CD4-positive, CD25-positive, alpha-beta regulatory T cell (primary cell): ENCODE data around the gene PIEZO1. TPM values are rescaled to one million over a fixed set of nuclear protein-coding genes. Genes with fewer than 3 reads are reported as not detected.

Source experiments
- ATAC-seq, 2 donors: fragments of 150-1000 bp; cut with Tn5 transposase; one replicate each; pipeline ENCODE4 v1.10.0; 2021; ENCODE audit warnings: low read depth in 2 of 2, moderate number of reproducible peaks in 2 of 2, moderate library complexity in 1 of 2
- DNase-seq, 3 donors: peaks; one replicate each; pipeline versions ENCODE4 v3.0.0 to v3.0.0-alpha.2; 2012 to 2022; ENCODE audit warnings: mixed read lengths in 1 of 3
- H3K27ac ChIP-seq: one replicate; pipeline ENCODE4 v1.7.0; 2013; ENCODE audit warnings: mild to moderate bottlenecking, low read length; ENCODE audit not compliant: insufficient read depth, poor library complexity, severe bottlenecking
- H3K27me3 ChIP-seq: one replicate; pipeline ENCODE4 v1.7.0; 2013; ENCODE audit warnings: low read length; ENCODE audit not compliant: control insufficient read depth, insufficient read depth
- H3K36me3 ChIP-seq: one replicate; pipeline ENCODE4 v1.7.0; 2013; ENCODE audit warnings: mild to moderate bottlenecking, low read length, moderate library complexity; ENCODE audit not compliant: control insufficient read depth, insufficient read depth
- H3K4me1 ChIP-seq: 2 replicates; pipeline ENCODE4 v1.7.0; 2013; ENCODE audit warnings: mild to moderate bottlenecking, low read length; ENCODE audit not compliant: insufficient read depth, control insufficient read depth, poor library complexity, severe bottlenecking
- H3K4me3 ChIP-seq: one replicate; pipeline ENCODE4 v1.7.0; 2013; ENCODE audit warnings: low read depth, mild to moderate bottlenecking, low read length, moderate library complexity
- H3K9me3 ChIP-seq, 2 experiments: 1 replicate in 1 of 2; 2 replicates in 1 of 2; pipeline ENCODE4 v1.7.0; 2013; ENCODE audit warnings: low read length in 2 of 2, mild to moderate bottlenecking in 1 of 2, moderate library complexity in 1 of 2; ENCODE audit not compliant: control insufficient read depth in 2 of 2
- H3K27ac Mint-ChIP-seq, 3 donors: one replicate each; pipeline ENCODE4 v1.8.0; 2020 to 2022; ENCODE audit warnings: mild to moderate bottlenecking in 3 of 3, mixed read lengths in 3 of 3, moderate library complexity in 2 of 3
- H3K27me3 Mint-ChIP-seq: one replicate; pipeline ENCODE4 v1.8.0; 2022; ENCODE audit warnings: mild to moderate bottlenecking, mixed read lengths
- H3K36me3 Mint-ChIP-seq: one replicate; pipeline ENCODE4 v1.8.0; 2020; ENCODE audit warnings: mixed read lengths
- H3K4me1 Mint-ChIP-seq, 4 donors: one replicate each; pipeline ENCODE4 v1.8.0; 2020 to 2022; ENCODE audit warnings: mixed read lengths in 4 of 4, mild to moderate bottlenecking in 1 of 4
- H3K4me3 Mint-ChIP-seq, 4 donors: one replicate each; pipeline ENCODE4 v1.8.0; 2020 to 2022; ENCODE audit warnings: mild to moderate bottlenecking in 4 of 4, mixed read lengths in 4 of 4, moderate library complexity in 3 of 4
- H3K9me3 Mint-ChIP-seq, 7 donors: one replicate each; pipeline ENCODE4 v1.8.0; 2020 to 2022; ENCODE audit warnings: mixed read lengths in 7 of 7, mild to moderate bottlenecking in 3 of 7, moderate library complexity in 2 of 7
- polyA plus RNA-seq, 4 donors: library from polyadenylated mRNA; unstranded; fragments of 300-500 nt; fragmentation: Illumina TruSeq; gene quantifications; one replicate each; pipeline ENCODE4 v1.2.3, GENCODE V29; 2021
- total RNA-seq: library from RNA; stranded (reverse); gene quantifications from one replicate; pipeline ENCODE4 v1.2.3, GENCODE V29; 2022

The PIEZO1 gene
- total and polyA plus RNA-seq, 5 donors from 2014 or later: 18.1 to 337 (median 20.2) TPM

DNA sequence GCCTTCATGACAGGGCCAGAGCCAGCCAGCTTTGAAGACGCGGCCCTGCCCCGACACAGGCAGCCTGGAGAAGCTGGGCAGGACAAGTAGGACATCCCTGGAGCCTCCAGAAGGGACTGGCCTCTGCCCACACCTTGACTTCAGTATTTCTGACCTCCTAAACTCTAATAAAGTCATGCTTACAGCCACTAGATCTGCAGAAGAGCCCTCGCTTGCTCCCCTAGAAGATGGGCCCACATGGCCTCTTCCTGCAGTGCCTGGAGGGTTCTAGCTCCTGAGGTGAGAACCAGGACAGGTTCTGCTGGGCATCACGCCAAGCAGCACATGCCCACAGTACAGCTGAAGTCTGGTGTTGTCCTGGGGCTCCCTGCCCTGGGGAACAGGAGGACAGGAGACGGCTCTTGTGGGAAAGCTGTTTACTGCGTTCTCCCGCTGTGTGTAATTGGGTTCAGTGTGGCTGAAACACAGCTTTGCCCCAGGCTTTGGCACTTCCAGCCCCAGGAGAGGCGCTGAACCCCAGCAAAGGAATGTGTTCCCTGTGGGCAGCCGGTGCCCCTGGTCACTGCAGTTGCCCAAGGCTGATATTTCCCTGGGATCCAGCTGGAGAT lies 24.2 kb upstream of the PIEZO1 start:
- Mint-ChIP-seq H3K27ac (no peak overlapping the region), H3K9me3 (no peaks in the 10 kb centered on the region), H3K27me3 (no peaks in the 10 kb centered on the region), H3K36me3 (peaks cover 3% of the 10 kb centered on the region), H3K4me3 (peak overlapping the region; percentile 24 to 87 (median 76)), H3K4me1 (peaks cover 0 to 29% (median 0%) of the 10 kb centered on the region in 4 donors)
- Histone ChIP-seq H3K4me3 (no peak overlapping the region), H3K9me3 (no peaks in the 10 kb centered on the region), H3K4me1 (peaks cover 45% of the 10 kb centered on the region), H3K36me3 (peaks cover 8% of the 10 kb centered on the region), H3K27ac (no peak overlapping the region), H3K27me3 (no peaks in the 10 kb centered on the region)
- no peak for DNase-seq
- no peak for ATAC-seq

DNA sequence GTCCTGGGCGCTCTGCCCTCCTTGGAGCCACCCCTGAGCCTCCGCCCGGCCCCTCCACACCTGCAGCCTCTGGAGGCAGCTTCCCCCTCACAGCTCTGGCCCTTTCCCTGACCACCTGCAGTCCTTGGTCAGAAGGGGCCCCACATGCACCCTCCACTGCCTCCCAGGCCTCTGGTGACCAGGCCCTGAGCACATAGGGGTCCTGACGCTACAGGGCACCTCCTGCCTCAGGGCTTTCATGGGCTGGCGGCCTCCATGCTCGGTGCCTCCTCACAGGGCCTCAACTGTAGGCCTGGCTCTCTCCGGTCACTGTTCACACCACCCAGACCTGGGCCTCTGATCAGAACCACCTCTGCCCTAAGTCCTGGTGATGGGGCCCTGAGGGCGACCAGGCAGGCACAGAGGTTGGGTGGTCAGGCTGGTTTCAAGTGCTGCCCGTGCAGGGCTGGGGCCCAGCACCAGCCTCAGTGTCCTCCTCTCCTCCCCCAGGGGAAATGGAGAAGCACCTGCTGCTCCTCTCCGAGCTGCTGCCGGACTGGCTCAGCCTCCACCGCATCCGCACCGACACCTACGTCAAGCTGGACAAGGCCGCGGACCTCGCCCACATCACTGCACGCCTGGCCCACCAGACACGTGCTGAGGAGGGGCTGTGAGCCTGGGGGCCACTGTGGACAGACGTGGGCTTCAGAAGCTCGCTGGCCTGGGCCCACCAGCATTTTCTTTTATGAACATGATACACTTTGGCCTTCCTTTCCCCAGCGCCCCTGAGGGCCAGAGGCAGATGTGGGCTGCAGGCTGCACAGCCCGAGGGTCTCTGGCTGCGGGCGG lies 22.8 kb upstream of the PIEZO1 start:
- no peak overlapping the region for H3K4me3 ChIP-seq
- H3K9me3 Mint-ChIP-seq: no peaks in the 10 kb centered on the region
- no peak overlapping the region for H3K27ac Mint-ChIP-seq
- H3K36me3 ChIP-seq: peaks cover 8% of the 10 kb centered on the region
- no peaks in the 10 kb centered on the region for H3K27me3 ChIP-seq
- peaks cover 52% of the 10 kb centered on the region for H3K4me1 ChIP-seq
- no peaks in the 10 kb centered on the region for H3K9me3 ChIP-seq
- no peaks in the 10 kb centered on the region for H3K27me3 Mint-ChIP-seq
- DNase-seq (no peak), ATAC-seq (no peak)
- peaks cover 3% of the 10 kb centered on the region for H3K36me3 Mint-ChIP-seq
- H3K4me1 Mint-ChIP-seq: peaks cover 0 to 31% (median under 1%) of the 10 kb centered on the region in 4 donors
- H3K27ac ChIP-seq: no peak overlapping the region
- H3K4me3 Mint-ChIP-seq: peak overlapping the region in 3 of 4 donors; percentile 22 to 87 (median 38)

DNA sequence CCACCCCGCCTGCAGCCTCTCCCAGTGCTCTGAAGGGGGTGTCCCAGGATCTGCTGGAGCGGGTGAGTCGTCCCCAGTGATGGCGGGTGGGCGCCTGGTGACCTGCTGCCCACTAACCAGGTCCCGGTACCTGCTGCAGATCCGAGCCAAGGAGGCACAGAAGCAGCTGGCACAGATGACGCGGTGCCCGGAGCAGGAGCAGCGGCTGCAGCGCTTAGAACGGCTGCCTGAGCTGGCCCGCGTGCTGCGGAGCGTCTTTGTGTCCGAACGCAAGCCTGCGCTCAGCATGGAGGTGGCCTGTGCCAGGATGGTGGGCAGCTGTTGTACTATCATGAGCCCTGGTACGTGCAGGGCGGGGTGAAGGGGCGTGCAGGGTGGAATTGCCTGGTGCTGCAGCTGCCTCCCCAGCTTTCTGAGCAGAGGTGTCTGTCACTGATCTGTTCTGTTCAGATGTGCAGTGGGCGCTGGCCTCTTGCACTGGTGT lies 22.2 kb upstream of the PIEZO1 start:
- Mint-ChIP-seq H3K36me3 (peaks cover 3% of the 10 kb centered on the region), H3K27ac (no peak overlapping the region), H3K9me3 (no peaks in the 10 kb centered on the region), H3K4me1 (peaks cover 0 to 34% (median 3%) of the 10 kb centered on the region in 4 donors), H3K27me3 (no peaks in the 10 kb centered on the region), H3K4me3 (peak overlapping the region in 1 of 4 donors; percentile 87)
- no peaks in the 10 kb centered on the region for H3K9me3 ChIP-seq
- no peak overlapping the region for H3K27ac ChIP-seq
- H3K4me1 ChIP-seq: peaks cover 52% of the 10 kb centered on the region
- no peak for ATAC-seq
- H3K36me3 ChIP-seq: peaks cover 8% of the 10 kb centered on the region
- no peak for DNase-seq
- H3K27me3 ChIP-seq: no peaks in the 10 kb centered on the region
- H3K4me3 ChIP-seq: no peak overlapping the region

GRCh38 chr16:88806491-88807111 lies 21.6 kb upstream of the PIEZO1 start:
- H3K27me3 ChIP-seq: no peaks in the 10 kb centered on the region
- no peaks in the 10 kb centered on the region for H3K9me3 ChIP-seq
- no peak overlapping the region for H3K27ac ChIP-seq
- peaks cover 3% of the 10 kb centered on the region for H3K36me3 Mint-ChIP-seq
- H3K4me1 ChIP-seq: peaks cover 53% of the 10 kb centered on the region
- H3K9me3 Mint-ChIP-seq: no peaks in the 10 kb centered on the region
- no peak overlapping the region for H3K4me3 ChIP-seq
- H3K4me1 Mint-ChIP-seq: peaks cover 0 to 35% (median 5%) of the 10 kb centered on the region in 4 donors
- H3K4me3 Mint-ChIP-seq: peak overlapping the region in 1 of 4 donors; percentile 52
- DNase-seq (no peak), ATAC-seq (no peak)
- no peak overlapping the region for H3K27ac Mint-ChIP-seq
- H3K27me3 Mint-ChIP-seq: no peaks in the 10 kb centered on the region
- H3K36me3 ChIP-seq: peaks cover 8% of the 10 kb centered on the region

DNA sequence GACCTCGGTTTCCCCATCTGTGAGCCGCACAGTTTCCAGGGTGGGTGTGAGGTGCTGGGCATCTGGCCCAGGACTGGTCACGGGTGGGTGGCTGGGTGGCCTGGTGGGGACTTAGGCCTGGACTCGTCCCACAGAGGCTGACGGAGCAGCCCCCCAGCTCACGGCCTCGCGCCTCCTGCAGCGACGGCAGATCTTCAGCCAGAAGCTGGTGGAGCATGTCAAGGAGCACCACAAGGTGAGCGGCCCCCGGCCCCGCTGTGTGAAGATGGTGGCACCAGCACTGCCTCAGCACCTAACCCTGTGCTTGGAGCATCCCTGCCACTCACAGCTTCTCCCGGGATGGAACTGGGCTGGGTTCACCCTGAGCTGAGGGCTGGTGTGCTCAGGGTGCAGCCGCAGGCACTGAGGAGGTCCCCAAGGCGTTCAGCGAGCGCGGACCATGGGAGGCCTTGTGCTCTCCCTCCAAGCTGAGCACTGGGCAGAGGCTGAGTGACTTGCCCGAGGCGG lies 20.9 kb upstream of the PIEZO1 start:
- Mint-ChIP-seq H3K4me3 (peak overlapping the region in 1 of 4 donors; percentile 52), H3K4me1 (peaks cover 0 to 39% (median 8%) of the 10 kb centered on the region in 4 donors)

GRCh38 chr16:88805340-88805715 lies 20.3 kb upstream of the PIEZO1 start:
- Histone ChIP-seq H3K36me3 (peaks cover 8% of the 10 kb centered on the region), H3K9me3 (no peaks in the 10 kb centered on the region), H3K4me3 (no peak overlapping the region), H3K27me3 (no peaks in the 10 kb centered on the region), H3K27ac (no peak overlapping the region), H3K4me1 (peaks cover 41% of the 10 kb centered on the region)
- H3K27me3 Mint-ChIP-seq: no peaks in the 10 kb centered on the region
- peaks cover 3% of the 10 kb centered on the region for H3K36me3 Mint-ChIP-seq
- ATAC-seq (no peak), DNase-seq (no peak)
- no peak overlapping the region for H3K4me3 Mint-ChIP-seq
- H3K27ac Mint-ChIP-seq: no peak overlapping the region
- H3K9me3 Mint-ChIP-seq: no peaks in the 10 kb centered on the region
- peaks cover 0 to 38% (median 10%) of the 10 kb centered on the region in 4 donors for H3K4me1 Mint-ChIP-seq

More for the DNA sequence above, 20.9 kb upstream of the PIEZO1 start:
- Histone ChIP-seq H3K4me3 (no peak overlapping the region), H3K27me3 (no peaks in the 10 kb centered on the region), H3K4me1 (peaks cover 47% of the 10 kb centered on the region), H3K36me3 (peaks cover 8% of the 10 kb centered on the region), H3K27ac (no peak overlapping the region), H3K9me3 (no peaks in the 10 kb centered on the region)
- peaks cover 3% of the 10 kb centered on the region for H3K36me3 Mint-ChIP-seq
- no peak for DNase-seq
- no peaks in the 10 kb centered on the region for H3K27me3 Mint-ChIP-seq
- H3K27ac Mint-ChIP-seq: no peak overlapping the region
- no peaks in the 10 kb centered on the region for H3K9me3 Mint-ChIP-seq
- ATAC-seq: no peak

DNA sequence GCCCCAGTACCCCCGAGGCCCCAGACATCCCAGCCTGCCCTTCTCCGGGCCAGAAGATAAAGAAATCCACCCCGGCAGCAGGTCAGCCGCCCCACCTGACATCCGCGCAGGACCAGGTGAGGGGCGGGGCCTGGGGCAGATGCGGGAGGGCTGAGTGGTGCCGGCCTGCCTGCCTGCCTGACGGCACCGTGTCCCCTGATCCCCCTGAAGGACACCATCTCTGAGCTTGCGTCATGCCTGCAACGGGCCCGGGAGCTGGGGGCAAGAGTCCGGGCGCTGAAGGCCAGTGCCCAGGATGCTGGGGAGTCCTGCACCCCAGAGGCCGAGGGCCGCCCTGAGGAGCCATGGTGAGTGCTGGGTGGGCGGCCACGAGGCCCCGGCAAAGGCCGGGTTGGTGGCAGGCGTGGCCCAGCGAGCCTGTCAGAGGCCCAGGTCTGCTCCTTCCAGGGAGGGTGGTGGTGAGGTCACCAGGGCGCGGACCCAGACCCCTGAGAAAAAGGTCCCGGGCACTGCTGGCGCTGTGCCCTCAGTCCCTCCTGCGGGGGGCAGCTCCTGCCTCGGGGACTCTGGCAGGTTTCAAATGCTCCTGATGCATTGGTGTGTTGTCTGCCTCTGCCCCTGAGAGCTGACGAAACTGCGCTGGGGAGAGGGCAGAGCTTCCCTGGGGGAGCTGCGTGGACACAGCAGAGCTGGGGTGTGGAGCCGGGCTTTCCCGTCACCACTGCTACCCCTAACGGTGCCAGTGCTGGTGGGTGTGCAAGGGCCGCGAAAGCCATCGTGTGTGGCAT lies 19.7 kb upstream of the PIEZO1 start:
- H3K4me1 Mint-ChIP-seq: peaks cover 0 to 33% (median 11%) of the 10 kb centered on the region in 4 donors
- Histone ChIP-seq H3K4me1 (peaks cover 35% of the 10 kb centered on the region), H3K4me3 (no peak overlapping the region), H3K27me3 (no peaks in the 10 kb centered on the region), H3K27ac (no peak overlapping the region), H3K9me3 (no peaks in the 10 kb centered on the region), H3K36me3 (peaks cover 8% of the 10 kb centered on the region)
- H3K36me3 Mint-ChIP-seq: peaks cover 3% of the 10 kb centered on the region
- H3K27ac Mint-ChIP-seq: no peak overlapping the region
- H3K9me3 Mint-ChIP-seq: no peaks in the 10 kb centered on the region
- no peaks in the 10 kb centered on the region for H3K27me3 Mint-ChIP-seq
- DNase-seq: peak in 1 of 3 donors; percentile 54
- ATAC-seq: no peak
- H3K4me3 Mint-ChIP-seq: peak overlapping the region; percentile 29 to 82 (median 60)
